ENCODE data around the gene NGFR.

NGFR gene

DNA sequence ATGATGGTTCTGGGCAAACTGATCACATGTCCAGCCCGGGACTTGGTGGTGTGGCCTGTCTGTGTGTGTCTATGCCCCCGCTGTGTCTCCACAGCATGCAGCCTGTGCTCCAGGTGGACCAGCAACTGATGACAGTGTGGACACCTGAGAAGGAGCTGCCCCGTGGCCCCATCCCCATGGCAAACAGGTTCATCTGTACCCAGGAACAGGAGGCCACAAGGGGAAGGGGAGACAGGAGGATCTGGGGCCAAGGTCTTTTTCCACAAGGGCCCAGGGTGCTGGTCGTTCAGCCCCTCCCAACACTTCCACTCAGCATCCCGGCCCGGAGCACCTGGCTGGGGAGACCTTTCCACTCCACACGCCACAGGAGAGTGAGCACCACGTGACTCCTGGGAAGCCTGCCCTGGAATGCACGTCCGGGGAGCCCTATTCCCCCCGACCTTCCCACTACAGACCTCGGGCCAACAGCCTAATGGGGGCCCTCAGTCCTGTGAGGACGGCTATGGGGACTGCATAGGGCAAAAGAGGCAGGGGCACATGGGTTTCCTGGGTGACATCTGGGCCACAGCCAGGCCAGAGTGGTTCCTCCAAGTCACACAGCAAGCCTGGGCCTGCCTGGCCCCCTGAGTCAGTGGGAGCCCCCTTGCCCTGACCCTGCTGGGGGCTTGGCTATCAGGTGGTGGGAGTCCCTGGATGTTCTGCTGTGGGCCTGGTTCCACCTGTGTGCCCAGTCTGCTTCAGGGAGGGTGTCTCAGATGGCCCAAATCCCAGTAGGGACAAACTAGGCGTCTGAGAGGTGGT, 59.8 kb downstream of the NGFR start:
- H3K27me3 ChIP-seq: peaks cover 16% of the 10 kb centered on the region
- TF ChIP-seq, protein P1, sequence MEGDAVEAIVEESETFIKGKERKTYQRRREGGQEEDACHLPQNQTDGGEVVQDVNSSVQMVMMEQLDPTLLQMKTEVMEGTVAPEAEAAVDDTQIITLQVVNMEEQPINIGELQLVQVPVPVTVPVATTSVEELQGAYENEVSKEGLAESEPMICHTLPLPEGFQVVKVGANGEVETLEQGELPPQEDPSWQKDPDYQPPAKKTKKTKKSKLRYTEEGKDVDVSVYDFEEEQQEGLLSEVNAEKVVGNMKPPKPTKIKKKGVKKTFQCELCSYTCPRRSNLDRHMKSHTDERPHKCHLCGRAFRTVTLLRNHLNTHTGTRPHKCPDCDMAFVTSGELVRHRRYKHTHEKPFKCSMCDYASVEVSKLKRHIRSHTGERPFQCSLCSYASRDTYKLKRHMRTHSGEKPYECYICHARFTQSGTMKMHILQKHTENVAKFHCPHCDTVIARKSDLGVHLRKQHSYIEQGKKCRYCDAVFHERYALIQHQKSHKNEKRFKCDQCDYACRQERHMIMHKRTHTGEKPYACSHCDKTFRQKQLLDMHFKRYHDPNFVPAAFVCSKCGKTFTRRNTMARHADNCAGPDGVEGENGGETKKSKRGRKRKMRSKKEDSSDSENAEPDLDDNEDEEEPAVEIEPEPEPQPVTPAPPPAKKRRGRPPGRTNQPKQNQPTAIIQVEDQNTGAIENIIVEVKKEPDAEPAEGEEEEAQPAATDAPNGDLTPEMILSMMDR (IDR thresholded peaks at IDR 0.05): no peak
- H3K9me3 ChIP-seq: no peaks in the 10 kb centered on the region
- no peak overlapping the region for H3K27ac ChIP-seq
- H3K4me1 ChIP-seq (ENCODE audit: control insufficient read depth in 1 of 2, insufficient read depth in 1 of 2, low read depth in 1 of 2, low read length in 1 of 2): peaks cover 4% of the 10 kb centered on the region in 2 experiments
- H3K36me3 ChIP-seq: no peaks in the 10 kb centered on the region
- no peak overlapping the region for H3K4me3 ChIP-seq (ENCODE audit: low read depth in 1 of 2, low read length in 1 of 2)

DNA sequence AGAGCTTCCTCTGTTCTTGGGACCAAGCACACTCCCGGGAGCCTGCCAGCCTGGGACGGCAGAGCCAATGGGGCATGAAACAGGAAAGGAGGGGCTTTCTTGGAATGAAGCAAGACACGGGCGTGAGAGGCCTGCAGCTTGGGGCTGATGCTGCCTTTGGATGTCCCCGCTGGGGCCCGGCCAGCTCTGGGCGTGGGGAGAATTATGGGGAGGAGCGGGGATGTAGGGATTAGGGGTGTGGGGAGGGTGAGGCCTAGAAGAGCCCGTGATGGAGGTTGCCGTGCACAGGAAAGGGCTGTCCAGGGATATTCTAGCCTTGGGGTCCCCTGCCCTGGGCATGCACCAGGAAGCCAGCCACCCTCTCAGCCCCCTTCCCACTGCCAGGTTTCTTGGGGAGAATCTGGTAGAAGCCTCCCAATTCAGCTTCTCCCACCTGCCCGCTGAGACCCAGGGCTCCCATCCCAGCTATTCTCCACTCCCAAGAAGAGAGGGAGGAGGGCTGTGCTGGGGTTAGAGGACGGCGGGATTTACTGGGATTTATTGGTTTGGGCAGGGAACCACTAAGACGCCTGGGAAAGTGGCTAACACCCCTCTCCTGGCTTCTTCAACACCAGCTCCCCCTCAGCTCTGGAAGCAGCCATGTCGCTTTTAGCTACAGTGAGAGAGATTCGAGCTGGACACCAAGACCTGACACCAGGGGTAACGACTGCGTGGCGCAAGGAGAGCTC, 60.6 kb downstream of the NGFR start:
- TF ChIP-seq, protein P1 (IDR thresholded peaks at IDR 0.05): no peak
- H3K4me3 ChIP-seq (ENCODE audit: low read depth in 1 of 2, low read length in 1 of 2): no peak overlapping the region
- no peaks in the 10 kb centered on the region for H3K36me3 ChIP-seq

DNA sequence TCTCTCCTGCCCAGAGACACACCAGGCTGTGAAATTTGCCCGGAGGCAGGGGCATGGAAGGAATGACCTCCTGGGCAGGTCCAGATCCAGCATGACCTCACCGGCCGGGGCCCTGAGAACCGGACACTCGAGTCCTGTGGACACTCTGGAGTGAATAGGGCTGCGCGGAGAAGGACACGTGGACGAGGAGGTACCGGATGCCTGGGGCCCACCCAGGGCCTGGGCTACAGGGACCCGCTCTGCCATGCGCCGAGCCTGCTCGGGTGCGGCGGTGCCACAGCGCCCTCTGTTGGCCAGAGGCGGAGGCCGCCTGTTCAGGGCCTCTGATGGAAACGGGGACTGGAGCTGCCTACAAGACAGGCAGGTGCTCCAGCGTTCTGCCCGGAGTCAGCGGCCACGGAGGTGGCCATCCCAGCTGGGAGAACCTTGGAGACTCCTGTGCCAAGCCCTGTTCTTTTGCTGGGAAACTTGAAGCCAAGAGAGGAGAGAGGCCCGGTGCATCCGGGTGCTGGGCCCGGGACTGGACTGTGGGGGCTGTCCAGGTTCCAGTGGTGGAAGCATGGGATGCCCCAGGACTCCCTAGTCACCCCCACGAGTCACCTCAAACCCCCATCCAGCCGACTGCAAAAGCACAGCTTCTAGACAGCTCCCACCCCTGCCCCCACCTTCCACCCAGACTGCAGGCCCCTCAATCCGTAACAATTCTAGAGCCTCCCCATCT, 61.3 kb downstream of the NGFR start:
- H3K27me3 ChIP-seq: peaks cover 22% of the 10 kb centered on the region
- TF ChIP-seq, protein P1 (IDR thresholded peaks at IDR 0.05): peak; percentile 82

More for the DNA sequence above, 60.6 kb downstream of the NGFR start:
- no peaks in the 10 kb centered on the region for H3K9me3 ChIP-seq
- peaks cover 4% of the 10 kb centered on the region in 2 experiments for H3K4me1 ChIP-seq (ENCODE audit: control insufficient read depth in 1 of 2, insufficient read depth in 1 of 2, low read depth in 1 of 2, low read length in 1 of 2)
- H3K27me3 ChIP-seq: peaks cover 19% of the 10 kb centered on the region
- no peak overlapping the region for H3K27ac ChIP-seq

DNA sequence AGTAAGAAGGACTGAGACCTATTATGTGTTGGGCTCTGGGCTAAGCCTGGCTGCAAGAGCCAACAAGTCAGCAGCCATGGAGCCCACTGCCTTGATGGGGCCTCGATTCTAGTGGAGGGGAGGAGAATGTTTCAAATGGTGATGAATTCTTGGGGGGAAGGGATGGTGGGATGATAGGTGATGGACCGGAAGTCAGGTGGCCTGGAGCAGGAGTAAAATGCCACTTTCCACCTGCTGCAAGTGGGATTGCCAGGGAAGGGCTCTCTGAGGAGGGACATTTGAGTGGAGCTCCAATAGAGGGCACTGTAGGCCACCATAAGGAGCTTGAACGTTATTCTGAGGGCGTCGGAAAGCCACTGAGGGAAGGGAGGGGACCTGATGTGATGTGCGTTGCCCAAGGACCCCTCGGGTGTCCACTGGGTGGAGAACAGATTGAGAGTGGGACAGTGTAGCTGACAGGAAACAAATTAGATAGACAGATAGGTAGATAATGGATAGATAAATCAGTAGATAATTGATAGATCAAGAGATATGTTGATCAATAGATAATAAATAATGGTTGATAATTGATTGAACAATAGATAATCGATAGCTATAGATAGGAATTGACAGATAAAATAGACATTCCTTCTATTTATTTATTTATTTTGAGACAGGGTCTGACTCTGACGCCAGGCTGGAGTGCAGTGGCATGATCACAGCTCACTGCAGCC, 62.4 kb downstream of the NGFR start:
- H3K27me3 ChIP-seq: peaks cover 22% of the 10 kb centered on the region
- H3K9me3 ChIP-seq: no peaks in the 10 kb centered on the region
- TF ChIP-seq, protein P1 (IDR thresholded peaks at IDR 0.05): no peak
- no peak overlapping the region for H3K27ac ChIP-seq
- no peaks in the 10 kb centered on the region for H3K36me3 ChIP-seq
- peaks cover 4% of the 10 kb centered on the region in 2 experiments for H3K4me1 ChIP-seq (ENCODE audit: control insufficient read depth in 1 of 2, insufficient read depth in 1 of 2, low read depth in 1 of 2, low read length in 1 of 2)
- H3K4me3 ChIP-seq (ENCODE audit: low read depth in 1 of 2, low read length in 1 of 2): no peak overlapping the region

More for the DNA sequence above, 61.3 kb downstream of the NGFR start:
- Histone ChIP-seq H3K27ac (no peak overlapping the region), H3K36me3 (no peaks in the 10 kb centered on the region), H3K4me1 (ENCODE audit: control insufficient read depth in 1 of 2, insufficient read depth in 1 of 2, low read depth in 1 of 2, low read length in 1 of 2) (peaks cover 4% of the 10 kb centered on the region in 2 experiments), H3K9me3 (no peaks in the 10 kb centered on the region), H3K4me3 (ENCODE audit: low read depth in 1 of 2, low read length in 1 of 2) (no peak overlapping the region)
